Tibial nerve (tissue), 4 donors: ENCODE results near the gene PLXNC1. TPM values are rescaled to one million over a fixed set of nuclear protein-coding genes. Genes with fewer than 3 reads are reported as not detected.

ENCODE experiments used
- DNase-seq, 2 donors: peaks; one replicate each; pipeline ENCODE4 v3.0.0-alpha.2; 2019; ENCODE audit warnings: low spot score in 2 of 2
- H3K27ac ChIP-seq, 4 donors: fragments of 200-600 bp; sonication (generic) in 3 of 4; one replicate each; pipeline ENCODE4 v1.5.1; 2017 to 2019; ENCODE audit warnings: mild to moderate bottlenecking in 1 of 4
- H3K27me3 ChIP-seq, 2 donors: fragments of 200-600 bp; sonication (generic) in 1 of 2; one replicate each; pipeline versions ENCODE4 v1.5.1 to v1.6.0; 2017 to 2019
- H3K36me3 ChIP-seq, 3 donors: fragments of 200-600 bp; sonication (generic); one replicate each; pipeline ENCODE4 v1.5.1; 2018 to 2019
- H3K4me1 ChIP-seq, 4 donors: fragments of 200-600 bp; sonication (generic) in 3 of 4; one replicate each; pipeline ENCODE4 v1.5.1; 2017 to 2019
- H3K4me3 ChIP-seq, 4 donors: fragments of 200-600 bp; sonication (generic) in 3 of 4; one replicate each; pipeline ENCODE4 v1.5.1; 2017 to 2019; ENCODE audit warnings: mild to moderate bottlenecking in 1 of 4, moderate library complexity in 1 of 4
- H3K9me3 ChIP-seq, 4 donors: fragments of 200-600 bp; sonication (generic) in 3 of 4; one replicate each; pipeline ENCODE4 v1.5.1; 2017 to 2019
- EP300 ChIP-seq, 2 donors: sonication (generic); formaldehyde crosslinking; IDR thresholded peaks; one replicate each; pipeline ENCODE4 v1.6.1; 2017; ENCODE audit warnings: antibody characterized with exemption in 2 of 2, mild to moderate bottlenecking in 1 of 2
- POLR2A ChIP-seq, 2 donors: fragments of 450-650 bp; IDR thresholded peaks; one replicate each; pipeline ENCODE4 v1.6.1; 2017; ENCODE audit warnings: antibody characterized with exemption in 2 of 2, mild to moderate bottlenecking in 2 of 2, moderate library complexity in 2 of 2
- WGBS, 2 donors: methylation state at CpG; one replicate each; pipeline ENCODE4 v1.1.5; 2018; 5-methylcytosine and 5-hydroxymethylcytosine counted together
- total RNA-seq, 4 donors: library from RNA; depleted of rRNA; stranded (reverse); fragments of >200 nt; gene quantifications; one replicate each; pipeline ENCODE4 v1.1.0, GENCODE V29; 2016
- TF ChIP-seq, protein P1 (sequence below), 5 experiments: fragments of 200-600 bp in 3 of 5; fragments of 450-650 bp in 2 of 5; sonication (generic) in 3 of 5; IDR thresholded peaks; one replicate each; pipeline ENCODE4 v1.5.1; 2016 to 2019; ENCODE audit warnings: antibody characterized with exemption in 5 of 5, mild to moderate bottlenecking in 3 of 5, moderate library complexity in 2 of 5

Gene PLXNC1
- total RNA-seq, 4 donors from 2014 or later = 9.0 to 20.8 (median 11.4) TPM

DNA sequence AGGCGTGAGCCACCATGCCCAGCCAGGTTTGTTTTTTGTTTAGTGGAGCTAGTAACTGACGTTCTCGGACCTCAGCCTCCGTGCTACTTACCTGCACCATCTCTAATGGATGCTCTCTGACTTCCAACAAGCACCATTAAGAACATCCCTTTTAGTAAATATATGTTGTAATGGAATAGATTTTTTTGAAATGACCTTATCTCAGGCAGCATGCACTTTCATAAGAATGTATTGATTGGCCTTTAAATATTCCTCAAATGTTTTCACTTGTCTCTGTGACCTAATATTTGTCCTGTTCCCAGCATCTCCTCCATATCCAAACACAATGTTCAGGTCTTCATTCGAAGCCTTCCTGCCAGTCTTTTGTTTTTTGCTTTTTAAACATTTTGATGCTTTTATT, 51.7 kb downstream of the PLXNC1 start:
- H3K27ac ChIP-seq = no peak overlapping the region
- DNase-seq = no peak
- H3K4me1 ChIP-seq = no peaks in the 10 kb centered on the region
- no peak for TF ChIP-seq POLR2A (IDR thresholded peaks at IDR 0.05)
- H3K9me3 ChIP-seq = no peaks in the 10 kb centered on the region
- peaks cover 0 to 9% (median 0%) of the 10 kb centered on the region in 3 donors for H3K36me3 ChIP-seq
- WGBS, 2 donors = 88 to 91% methylated on average over 5 of the region's 5 CpGs
- H3K27me3 ChIP-seq = no peaks in the 10 kb centered on the region
- H3K4me3 ChIP-seq = no peak overlapping the region

DNA sequence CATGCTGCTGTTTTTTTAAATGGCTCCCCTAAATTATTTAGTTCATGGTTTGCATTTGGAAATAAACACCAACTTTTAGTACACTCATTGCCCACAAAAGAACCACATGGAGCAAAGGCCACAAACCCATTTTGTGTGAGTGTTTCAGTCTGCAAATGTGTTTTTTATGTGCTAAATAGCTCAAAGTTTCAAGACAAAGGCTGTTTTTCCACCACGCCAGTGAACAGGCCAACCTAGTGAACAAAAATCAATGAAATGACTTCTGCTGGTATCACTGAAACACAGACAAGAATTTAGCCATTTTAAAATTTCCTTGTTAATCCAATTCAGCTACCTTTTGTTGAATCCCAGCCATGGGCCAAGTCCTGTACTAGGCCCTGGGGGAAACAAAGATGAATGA, 52.3 kb downstream of the PLXNC1 start:
- H3K4me3 ChIP-seq = no peak overlapping the region
- no peak for DNase-seq
- no peaks in the 10 kb centered on the region for H3K4me1 ChIP-seq
- TF ChIP-seq POLR2A (IDR thresholded peaks at IDR 0.05) (no peak), EP300 (IDR thresholded peaks at IDR 0.05) (no peak)
- TF ChIP-seq, protein P1, sequence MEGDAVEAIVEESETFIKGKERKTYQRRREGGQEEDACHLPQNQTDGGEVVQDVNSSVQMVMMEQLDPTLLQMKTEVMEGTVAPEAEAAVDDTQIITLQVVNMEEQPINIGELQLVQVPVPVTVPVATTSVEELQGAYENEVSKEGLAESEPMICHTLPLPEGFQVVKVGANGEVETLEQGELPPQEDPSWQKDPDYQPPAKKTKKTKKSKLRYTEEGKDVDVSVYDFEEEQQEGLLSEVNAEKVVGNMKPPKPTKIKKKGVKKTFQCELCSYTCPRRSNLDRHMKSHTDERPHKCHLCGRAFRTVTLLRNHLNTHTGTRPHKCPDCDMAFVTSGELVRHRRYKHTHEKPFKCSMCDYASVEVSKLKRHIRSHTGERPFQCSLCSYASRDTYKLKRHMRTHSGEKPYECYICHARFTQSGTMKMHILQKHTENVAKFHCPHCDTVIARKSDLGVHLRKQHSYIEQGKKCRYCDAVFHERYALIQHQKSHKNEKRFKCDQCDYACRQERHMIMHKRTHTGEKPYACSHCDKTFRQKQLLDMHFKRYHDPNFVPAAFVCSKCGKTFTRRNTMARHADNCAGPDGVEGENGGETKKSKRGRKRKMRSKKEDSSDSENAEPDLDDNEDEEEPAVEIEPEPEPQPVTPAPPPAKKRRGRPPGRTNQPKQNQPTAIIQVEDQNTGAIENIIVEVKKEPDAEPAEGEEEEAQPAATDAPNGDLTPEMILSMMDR (IDR thresholded peaks at IDR 0.05) = no peak
- peaks cover 0 to 9% (median 0%) of the 10 kb centered on the region in 3 donors for H3K36me3 ChIP-seq
- 59 to 64% methylated on average over 1 of the region's 1 CpG for WGBS, 2 donors
- no peaks in the 10 kb centered on the region for H3K27me3 ChIP-seq
- no peak overlapping the region for H3K27ac ChIP-seq
- no peaks in the 10 kb centered on the region for H3K9me3 ChIP-seq

DNA sequence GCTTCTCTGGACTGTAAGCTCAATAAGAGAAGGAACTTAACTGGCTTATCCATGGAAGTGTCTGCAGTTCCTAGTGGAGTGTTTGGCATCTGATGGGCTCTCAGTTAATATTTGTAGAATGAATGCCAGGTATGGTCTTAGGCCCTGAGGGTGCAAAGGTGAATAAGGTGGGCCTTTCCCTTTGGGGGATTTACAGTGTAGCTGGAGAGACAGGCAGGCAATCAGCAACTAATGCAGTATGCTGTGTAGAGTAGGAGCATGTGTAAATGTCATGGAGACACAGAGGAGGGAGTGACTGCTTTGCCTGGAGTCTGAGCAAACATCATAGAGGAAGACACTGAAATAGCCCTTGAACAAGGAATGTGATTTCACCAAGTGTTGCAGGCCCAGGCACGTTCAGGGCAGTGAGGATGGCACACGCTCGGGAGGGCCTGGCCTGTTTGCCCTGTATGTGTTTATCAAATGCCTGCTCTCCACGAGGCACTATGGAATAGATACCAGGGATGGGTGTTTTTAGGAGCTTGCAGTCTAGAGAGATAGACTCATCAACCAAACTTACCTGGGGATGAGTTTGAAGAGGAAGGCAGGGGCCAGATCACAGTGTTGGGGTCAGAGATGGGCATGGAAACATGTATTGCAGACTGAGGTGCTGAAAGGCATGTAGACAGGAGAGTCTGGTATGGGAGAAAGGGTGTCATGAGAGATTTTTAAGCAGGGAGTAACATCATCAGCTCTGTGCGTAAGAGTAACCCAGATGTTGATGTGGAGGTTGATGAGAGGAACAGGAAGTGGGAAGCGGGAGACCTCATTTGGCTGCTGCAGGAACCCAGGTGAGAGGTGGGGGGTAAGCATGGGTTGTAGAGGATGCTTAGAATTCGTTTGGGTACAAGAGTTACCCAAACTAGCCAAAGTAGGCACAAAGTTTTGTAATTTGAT, 54.1 kb downstream of the PLXNC1 start:
- TF ChIP-seq, protein P1 (IDR thresholded peaks at IDR 0.05) = no peak
- TF ChIP-seq POLR2A (IDR thresholded peaks at IDR 0.05) = no peak
- TF ChIP-seq EP300 (IDR thresholded peaks at IDR 0.05) = no peak
- DNase-seq = no peak
- WGBS, 2 donors = 91 to 92% methylated on average over 7 of the region's 7 CpGs
- no peak overlapping the region for H3K4me3 ChIP-seq
- no peak overlapping the region for H3K27ac ChIP-seq
- H3K4me1 ChIP-seq = peaks cover 0 to 12% (median 1%) of the 10 kb centered on the region in 4 donors
- H3K27me3 ChIP-seq = no peaks in the 10 kb centered on the region
- no peaks in the 10 kb centered on the region for H3K36me3 ChIP-seq
- no peaks in the 10 kb centered on the region for H3K9me3 ChIP-seq

DNA sequence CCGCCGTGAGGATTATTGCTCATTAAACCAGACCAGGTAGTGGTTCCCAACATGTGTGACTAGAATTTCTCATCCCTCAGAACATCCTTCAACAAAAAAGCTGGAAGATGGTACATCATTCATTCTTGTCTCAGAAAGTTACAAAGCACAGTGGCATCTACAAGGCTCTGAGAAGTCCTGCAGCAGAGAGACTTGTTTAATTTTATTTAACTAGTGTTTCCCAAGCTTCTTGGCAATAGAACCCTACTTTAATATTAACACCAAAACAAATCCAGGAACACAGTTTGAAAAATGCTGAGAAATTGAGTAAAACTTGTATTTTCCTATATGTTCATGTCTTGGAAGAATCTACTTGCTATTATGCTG, 54.8 kb downstream of the PLXNC1 start:
- Histone ChIP-seq H3K27ac (no peak overlapping the region), H3K4me3 (no peak overlapping the region), H3K9me3 (no peaks in the 10 kb centered on the region), H3K4me1 (peaks cover 0 to 18% (median 4%) of the 10 kb centered on the region in 4 donors), H3K27me3 (no peaks in the 10 kb centered on the region), H3K36me3 (no peaks in the 10 kb centered on the region)
- TF ChIP-seq POLR2A (IDR thresholded peaks at IDR 0.05) (no peak), EP300 (IDR thresholded peaks at IDR 0.05) (no peak)
- TF ChIP-seq, protein P1 (IDR thresholded peaks at IDR 0.05) = no peak
- DNase-seq = no peak
- WGBS, 2 donors = 50 to 52% methylated on average over 2 of the region's 2 CpGs

DNA sequence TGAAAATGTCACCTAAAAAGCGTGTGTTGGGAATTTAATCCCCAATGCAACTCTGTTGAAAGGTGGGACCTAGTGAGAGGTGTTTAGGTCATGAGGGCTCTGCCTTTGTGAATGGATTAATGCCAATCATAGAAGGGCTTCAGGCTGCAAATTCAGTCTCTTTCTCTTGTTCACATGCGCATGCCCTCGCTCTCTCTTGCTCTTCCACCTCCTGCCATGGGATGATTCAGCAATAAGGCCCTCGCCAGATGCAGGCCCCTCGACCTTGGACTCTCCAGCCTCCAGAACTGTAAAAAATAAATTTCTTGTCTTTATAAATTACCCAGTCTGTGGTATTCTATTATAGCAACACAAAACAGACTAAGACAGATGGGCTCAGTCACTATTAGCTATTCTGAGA, 55.4 kb downstream of the PLXNC1 start:
- TF ChIP-seq, protein P1 (IDR thresholded peaks at IDR 0.05) = no peak
- TF ChIP-seq POLR2A (IDR thresholded peaks at IDR 0.05) (no peak), EP300 (IDR thresholded peaks at IDR 0.05) (no peak)
- no peaks in the 10 kb centered on the region for H3K36me3 ChIP-seq
- peaks cover 0 to 23% (median 9%) of the 10 kb centered on the region in 4 donors for H3K4me1 ChIP-seq

More for the DNA sequence above, 55.4 kb downstream of the PLXNC1 start:
- H3K9me3 ChIP-seq = no peaks in the 10 kb centered on the region
- no peaks in the 10 kb centered on the region for H3K27me3 ChIP-seq
- no peak overlapping the region for H3K27ac ChIP-seq
- H3K4me3 ChIP-seq = no peak overlapping the region
- DNase-seq = no peak
- 84 to 92% methylated on average over 5 of the region's 5 CpGs for WGBS, 2 donors
